HepG2 (cell line): ENCODE results near the gene MDP1. TPM values are rescaled to one million over a fixed set of nuclear protein-coding genes. Genes with fewer than 3 reads are reported as not detected.
A peak's percentile ranks its signal among the peaks of the same experiment; 100 is the strongest.

Experiments
- FOXC1 ChIP-seq: sonication (generic); formaldehyde crosslinking; IDR thresholded peaks from 2 replicates; pipeline ENCODE4 v1.8.0; 2022; ENCODE audit warnings: mild to moderate bottlenecking, missing genetic modification reagents, borderline replicate concordance
- NPAS2 ChIP-seq: sonication (generic); formaldehyde crosslinking; IDR thresholded peaks from 2 replicates; pipeline ENCODE4 v1.8.0; 2022; ENCODE audit warnings: mild to moderate bottlenecking, missing genetic modification reagents, borderline replicate concordance
- PHF21A ChIP-seq: sonication (generic); formaldehyde crosslinking; IDR thresholded peaks from 2 replicates; pipeline ENCODE4 v1.5.0; 2020; ENCODE audit warnings: mild to moderate bottlenecking, missing genetic modification reagents
- SP4 ChIP-seq: sonication (generic); formaldehyde crosslinking; IDR thresholded peaks from 2 replicates; pipeline ENCODE4 v1.8.1; 2023; ENCODE audit warnings: mild to moderate bottlenecking, missing genetic modification reagents
- ZNF652 ChIP-seq: IDR thresholded peaks from 2 replicates; pipeline ENCODE4 v1.6.1; 2016; ENCODE audit warnings: low read depth, borderline replicate concordance
- ZNF678 ChIP-seq: sonication (generic); formaldehyde crosslinking; IDR thresholded peaks from 2 replicates; pipeline ENCODE4 v1.4.0; 2020; ENCODE audit warnings: mild to moderate bottlenecking, missing genetic modification reagents
- polyA plus RNA-seq, 8 experiments: library from polyadenylated mRNA; depleted of rRNA in 3 of 8; stranded (reverse) in 7 of 8; unstranded in 1 of 8; fragments of >200 nt; fragmentation: Illumina TruSeq in 4 of 8; extraction: Trizol in 4 of 8; gene quantifications; 2 replicates each; pipeline versions ENCODE4 v1.2.1 to v1.2.3, GENCODE V29; 2011 to 2016; ENCODE audit warnings: low read depth in 4 of 8, missing spikeins in 1 of 8, mixed read lengths in 1 of 8; ENCODE audit not compliant: insufficient read depth in 1 of 8
- total RNA-seq, 5 experiments: library from RNA; depleted of rRNA; stranded (reverse); fragments of >200 nt; fragmentation: Illumina TruSeq; extraction: Trizol; gene quantifications; 2 replicates each; pipeline ENCODE4 v1.2.3, GENCODE V29; 2016; ENCODE audit warnings: low read depth in 1 of 5
- TF ChIP-seq, protein P1 (sequence below): IDR thresholded peaks from 2 replicates; pipeline ENCODE4 v1.6.1; 2016; ENCODE audit warnings: low read depth, control low read depth
- TF ChIP-seq, protein P2 (sequence below): sonication (generic); formaldehyde crosslinking; IDR thresholded peaks from 2 replicates; pipeline ENCODE4 v1.4.0; 2020; ENCODE audit warnings: missing genetic modification reagents
- TF ChIP-seq, protein P3 (sequence below): sonication (generic); formaldehyde crosslinking; IDR thresholded peaks from 2 replicates; pipeline ENCODE4 v1.5.0; 2020; ENCODE audit warnings: missing genetic modification reagents
- TF ChIP-seq, protein P4 (sequence below): sonication (generic); formaldehyde crosslinking; IDR thresholded peaks from 2 replicates; pipeline ENCODE4 v1.4.0; 2020; ENCODE audit warnings: mild to moderate bottlenecking, missing genetic modification reagents
- TF ChIP-seq, protein P5 (sequence below), 2 experiments: sonication (generic) in 1 of 2; formaldehyde crosslinking in 1 of 2; IDR thresholded peaks; 2 replicates each; pipeline versions ENCODE4 v1.6.1 to v1.9.0; 2014 to 2022; ENCODE audit warnings: antibody characterized with exemption in 1 of 2, borderline replicate concordance in 1 of 2, inconsistent platforms in 1 of 2, low read depth in 1 of 2, missing genetic modification reagents in 1 of 2

MDP1 gene
- total and polyA plus RNA-seq, 2 of the 13 experiments (the other 11 are each of a cell fraction or from before 2014, with no cell fraction given): 44.1 to 48.7 TPM

DNA sequence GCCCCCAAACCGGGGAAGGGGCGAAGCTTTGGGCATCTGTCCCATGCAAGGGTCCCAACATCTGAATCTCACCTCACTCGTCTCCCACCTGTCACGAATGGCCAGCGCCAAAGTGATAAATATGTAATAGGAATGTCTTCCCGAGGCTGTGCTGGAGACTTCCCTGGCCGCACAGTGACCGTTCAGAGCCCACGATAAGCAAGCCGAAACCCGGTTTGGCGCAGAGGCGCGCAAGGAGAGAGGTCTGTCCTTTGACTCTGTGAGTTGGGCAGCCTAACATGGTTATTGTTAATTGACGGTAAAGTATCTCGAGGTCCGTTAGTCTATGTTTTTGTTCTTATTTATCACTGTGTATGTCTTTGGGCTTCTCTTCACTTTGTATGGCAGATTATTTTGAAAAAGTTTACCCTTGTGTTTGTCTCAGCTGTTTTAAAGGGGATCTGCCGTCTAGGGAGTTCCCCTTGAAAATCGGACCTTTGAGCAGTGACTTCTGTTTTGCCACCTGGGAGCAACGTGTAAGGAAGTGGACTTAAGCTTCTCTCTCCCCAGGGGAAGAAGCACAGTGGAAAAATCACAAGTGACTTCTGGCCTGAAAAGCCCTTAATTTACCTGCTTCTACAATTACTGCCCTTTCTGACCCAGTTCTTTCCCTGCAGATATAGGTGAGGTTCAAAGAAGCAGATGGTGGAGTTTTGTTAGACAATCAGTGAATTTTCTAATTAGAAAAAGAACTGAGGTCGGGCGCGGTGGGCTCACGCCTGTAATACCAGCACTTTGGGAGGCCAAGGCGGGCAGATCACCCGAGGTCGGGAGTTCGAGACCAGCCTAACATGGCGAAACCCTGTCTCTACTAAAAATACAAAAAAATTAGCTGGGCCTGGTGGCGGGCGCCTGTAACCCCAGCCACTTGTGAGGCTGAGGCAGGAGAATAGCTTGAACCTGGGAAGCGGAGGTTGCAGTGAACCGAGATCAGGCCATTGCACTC is 19.5 kb downstream of the MDP1 start (continued):
- TF ChIP-seq, protein P1, sequence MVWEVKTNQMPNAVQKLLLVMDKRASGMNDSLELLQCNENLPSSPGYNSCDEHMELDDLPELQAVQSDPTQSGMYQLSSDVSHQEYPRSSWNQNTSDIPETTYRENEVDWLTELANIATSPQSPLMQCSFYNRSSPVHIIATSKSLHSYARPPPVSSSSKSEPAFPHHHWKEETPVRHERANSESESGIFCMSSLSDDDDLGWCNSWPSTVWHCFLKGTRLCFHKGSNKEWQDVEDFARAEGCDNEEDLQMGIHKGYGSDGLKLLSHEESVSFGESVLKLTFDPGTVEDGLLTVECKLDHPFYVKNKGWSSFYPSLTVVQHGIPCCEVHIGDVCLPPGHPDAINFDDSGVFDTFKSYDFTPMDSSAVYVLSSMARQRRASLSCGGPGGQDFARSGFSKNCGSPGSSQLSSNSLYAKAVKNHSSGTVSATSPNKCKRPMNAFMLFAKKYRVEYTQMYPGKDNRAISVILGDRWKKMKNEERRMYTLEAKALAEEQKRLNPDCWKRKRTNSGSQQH (CRISPR knock-in tag): peak; percentile 76
- TF ChIP-seq, protein P2, sequence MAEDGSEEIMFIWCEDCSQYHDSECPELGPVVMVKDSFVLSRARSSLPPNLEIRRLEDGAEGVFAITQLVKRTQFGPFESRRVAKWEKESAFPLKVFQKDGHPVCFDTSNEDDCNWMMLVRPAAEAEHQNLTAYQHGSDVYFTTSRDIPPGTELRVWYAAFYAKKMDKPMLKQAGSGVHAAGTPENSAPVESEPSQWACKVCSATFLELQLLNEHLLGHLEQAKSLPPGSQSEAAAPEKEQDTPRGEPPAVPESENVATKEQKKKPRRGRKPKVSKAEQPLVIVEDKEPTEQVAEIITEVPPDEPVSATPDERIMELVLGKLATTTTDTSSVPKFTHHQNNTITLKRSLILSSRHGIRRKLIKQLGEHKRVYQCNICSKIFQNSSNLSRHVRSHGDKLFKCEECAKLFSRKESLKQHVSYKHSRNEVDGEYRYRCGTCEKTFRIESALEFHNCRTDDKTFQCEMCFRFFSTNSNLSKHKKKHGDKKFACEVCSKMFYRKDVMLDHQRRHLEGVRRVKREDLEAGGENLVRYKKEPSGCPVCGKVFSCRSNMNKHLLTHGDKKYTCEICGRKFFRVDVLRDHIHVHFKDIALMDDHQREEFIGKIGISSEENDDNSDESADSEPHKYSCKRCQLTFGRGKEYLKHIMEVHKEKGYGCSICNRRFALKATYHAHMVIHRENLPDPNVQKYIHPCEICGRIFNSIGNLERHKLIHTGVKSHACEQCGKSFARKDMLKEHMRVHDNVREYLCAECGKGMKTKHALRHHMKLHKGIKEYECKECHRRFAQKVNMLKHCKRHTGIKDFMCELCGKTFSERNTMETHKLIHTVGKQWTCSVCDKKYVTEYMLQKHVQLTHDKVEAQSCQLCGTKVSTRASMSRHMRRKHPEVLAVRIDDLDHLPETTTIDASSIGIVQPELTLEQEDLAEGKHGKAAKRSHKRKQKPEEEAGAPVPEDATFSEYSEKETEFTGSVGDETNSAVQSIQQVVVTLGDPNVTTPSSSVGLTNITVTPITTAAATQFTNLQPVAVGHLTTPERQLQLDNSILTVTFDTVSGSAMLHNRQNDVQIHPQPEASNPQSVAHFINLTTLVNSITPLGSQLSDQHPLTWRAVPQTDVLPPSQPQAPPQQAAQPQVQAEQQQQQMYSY (CRISPR knock-in tag): no peak; the same call in 1 of the 2 replicates
- TF ChIP-seq PHF21A: no peak
- TF ChIP-seq ZNF652 (CRISPR knock-in tag): no peak
- no peak for TF ChIP-seq SP4
- TF ChIP-seq NPAS2 (CRISPR knock-in tag): no peak
- TF ChIP-seq FOXC1 (CRISPR knock-in tag): no peak
- no peak for TF ChIP-seq ZNF678 (CRISPR knock-in tag)
- TF ChIP-seq, protein P3, sequence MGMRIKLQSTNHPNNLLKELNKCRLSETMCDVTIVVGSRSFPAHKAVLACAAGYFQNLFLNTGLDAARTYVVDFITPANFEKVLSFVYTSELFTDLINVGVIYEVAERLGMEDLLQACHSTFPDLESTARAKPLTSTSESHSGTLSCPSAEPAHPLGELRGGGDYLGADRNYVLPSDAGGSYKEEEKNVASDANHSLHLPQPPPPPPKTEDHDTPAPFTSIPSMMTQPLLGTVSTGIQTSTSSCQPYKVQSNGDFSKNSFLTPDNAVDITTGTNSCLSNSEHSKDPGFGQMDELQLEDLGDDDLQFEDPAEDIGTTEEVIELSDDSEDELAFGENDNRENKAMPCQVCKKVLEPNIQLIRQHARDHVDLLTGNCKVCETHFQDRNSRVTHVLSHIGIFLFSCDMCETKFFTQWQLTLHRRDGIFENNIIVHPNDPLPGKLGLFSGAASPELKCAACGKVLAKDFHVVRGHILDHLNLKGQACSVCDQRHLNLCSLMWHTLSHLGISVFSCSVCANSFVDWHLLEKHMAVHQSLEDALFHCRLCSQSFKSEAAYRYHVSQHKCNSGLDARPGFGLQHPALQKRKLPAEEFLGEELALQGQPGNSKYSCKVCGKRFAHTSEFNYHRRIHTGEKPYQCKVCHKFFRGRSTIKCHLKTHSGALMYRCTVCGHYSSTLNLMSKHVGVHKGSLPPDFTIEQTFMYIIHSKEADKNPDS (CRISPR knock-in tag): peak; percentile 76; the same call in 1 of the 2 replicates
- TF ChIP-seq, protein P4, sequence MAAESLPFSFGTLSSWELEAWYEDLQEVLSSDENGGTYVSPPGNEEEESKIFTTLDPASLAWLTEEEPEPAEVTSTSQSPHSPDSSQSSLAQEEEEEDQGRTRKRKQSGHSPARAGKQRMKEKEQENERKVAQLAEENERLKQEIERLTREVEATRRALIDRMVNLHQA (CRISPR knock-in tag): no peak
- TF ChIP-seq, protein P5, sequence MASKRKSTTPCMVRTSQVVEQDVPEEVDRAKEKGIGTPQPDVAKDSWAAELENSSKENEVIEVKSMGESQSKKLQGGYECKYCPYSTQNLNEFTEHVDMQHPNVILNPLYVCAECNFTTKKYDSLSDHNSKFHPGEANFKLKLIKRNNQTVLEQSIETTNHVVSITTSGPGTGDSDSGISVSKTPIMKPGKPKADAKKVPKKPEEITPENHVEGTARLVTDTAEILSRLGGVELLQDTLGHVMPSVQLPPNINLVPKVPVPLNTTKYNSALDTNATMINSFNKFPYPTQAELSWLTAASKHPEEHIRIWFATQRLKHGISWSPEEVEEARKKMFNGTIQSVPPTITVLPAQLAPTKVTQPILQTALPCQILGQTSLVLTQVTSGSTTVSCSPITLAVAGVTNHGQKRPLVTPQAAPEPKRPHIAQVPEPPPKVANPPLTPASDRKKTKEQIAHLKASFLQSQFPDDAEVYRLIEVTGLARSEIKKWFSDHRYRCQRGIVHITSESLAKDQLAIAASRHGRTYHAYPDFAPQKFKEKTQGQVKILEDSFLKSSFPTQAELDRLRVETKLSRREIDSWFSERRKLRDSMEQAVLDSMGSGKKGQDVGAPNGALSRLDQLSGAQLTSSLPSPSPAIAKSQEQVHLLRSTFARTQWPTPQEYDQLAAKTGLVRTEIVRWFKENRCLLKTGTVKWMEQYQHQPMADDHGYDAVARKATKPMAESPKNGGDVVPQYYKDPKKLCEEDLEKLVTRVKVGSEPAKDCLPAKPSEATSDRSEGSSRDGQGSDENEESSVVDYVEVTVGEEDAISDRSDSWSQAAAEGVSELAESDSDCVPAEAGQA (IDR thresholded peaks at IDR 0.05; ENCODE audit: low read depth): peak; percentile 57; the same call in 1 of the 2 replicates
- TF ChIP-seq, protein P5 (CRISPR knock-in tag; IDR thresholded peaks at IDR 0.05; ENCODE audit: borderline replicate concordance): 0 out of 2 replicates have a peak, but pooled peaks have one; percentile 17
